Activated CD4-positive, alpha-beta T cell treated with anti-CD3 and anti-CD28 coated beads for 24 hours (primary cell): ENCODE results near the gene EVPL.
"Not testable (repeated sequence)": the region's sequence is repeated elsewhere in the genome, so short reads cannot be mapped to it uniquely, and the experiment has no call there.

Source experiments
- DNase-seq, 2 donors: peaks; one replicate each; pipeline ENCODE4 v3.0.0-alpha.2; 2020; ENCODE audit warnings: low read depth in 2 of 2

The EVPL gene

GRCh38 chr17:76048025-76048605, 21.0 kb upstream of the EVPL start:
- DNase-seq = no peak

- DNase-seq = no peak
Measured at GRCh38 chr17:76046064-76046463, 19.0 kb upstream of the EVPL start.

GRCh38 chr17:76044475-76045007, 17.4 kb upstream of the EVPL start:
- not testable (repeated sequence) for DNase-seq

- DNase-seq = not testable (repeated sequence)
Measured at GRCh38 chr17:76042868-76043267, 15.8 kb upstream of the EVPL start.

- DNase-seq = no peak
Measured at GRCh38 chr17:76040376-76040775, 13.3 kb upstream of the EVPL start.

- no peak for DNase-seq
Measured at GRCh38 chr17:76039121-76039520, 12.0 kb upstream of the EVPL start.

- no peak for DNase-seq
Measured at GRCh38 chr17:76038050-76038449, 10.9 kb upstream of the EVPL start.

GRCh38 chr17:76036497-76037261, 9.6 kb upstream of the EVPL start:
- no peak for DNase-seq

- DNase-seq = no peak
Measured at GRCh38 chr17:76034428-76035350, 7.6 kb upstream of the EVPL start.

GRCh38 chr17:76033139-76033538, 6.0 kb upstream of the EVPL start:
- no peak for DNase-seq

- DNase-seq = no peak
Measured at GRCh38 chr17:76032780-76033108, 5.6 kb upstream of the EVPL start.

GRCh38 chr17:76032073-76032779, 5.1 kb upstream of the EVPL start:
- DNase-seq = no peak

- no peak for DNase-seq
Measured at GRCh38 chr17:76026714-76027158, 370 bp downstream of the EVPL start.

GRCh38 chr17:76025294-76025693, 1.8 kb downstream of the EVPL start:
- no peak for DNase-seq

GRCh38 chr17:76024353-76024752, 2.8 kb downstream of the EVPL start:
- DNase-seq = no peak

- no peak for DNase-seq
Measured at GRCh38 chr17:76023900-76024237, 3.2 kb downstream of the EVPL start.

GRCh38 chr17:76022973-76023899, 3.9 kb downstream of the EVPL start:
- no peak for DNase-seq

GRCh38 chr17:76022285-76022684, 4.8 kb downstream of the EVPL start:
- DNase-seq = no peak

GRCh38 chr17:76019833-76020467, 7.2 kb downstream of the EVPL start:
- DNase-seq = no peak

GRCh38 chr17:76018801-76019200, 8.3 kb downstream of the EVPL start:
- DNase-seq = no peak
